Neural cell (in vitro differentiated cells): ENCODE measurements around the gene ADD3. TPM values are rescaled to one million over a fixed set of nuclear protein-coding genes. Genes with fewer than 3 reads are reported as not detected.

Experiments
- H2AFZ ChIP-seq: fragments of 200-600, 300-800 bp; sonication (generic), shearing (Covaris generic); 2 replicates; pipeline ENCODE4 v1.6.0; 2014; ENCODE audit warnings: low read depth, mild to moderate bottlenecking, antibody characterized with exemption, low read length, moderate library complexity
- H3F3A ChIP-seq: fragments of 200-600 bp; shearing (Covaris generic); 2 replicates; pipeline ENCODE4 v1.6.1; 2016; ENCODE audit warnings: mild to moderate bottlenecking, moderate library complexity, mixed read lengths, antibody characterized with exemption, low read length; ENCODE audit not compliant: insufficient read depth, poor library complexity, severe bottlenecking
- H3K27ac ChIP-seq: fragments of 200-600, 300-800 bp; sonication (generic), shearing (Covaris generic); 2 replicates; pipeline ENCODE4 v1.5.1; 2014; ENCODE audit warnings: mild to moderate bottlenecking, low read length, moderate library complexity
- H3K27me3 ChIP-seq: fragments of 300-800, 200-600 bp; sonication (generic), shearing (Covaris generic); 2 replicates; pipeline ENCODE4 v1.6.0; 2014; ENCODE audit warnings: mild to moderate bottlenecking, low read depth, low read length, moderate library complexity; ENCODE audit not compliant: insufficient read depth
- H3K36me3 ChIP-seq: fragments of 300-800, 200-600 bp; sonication (generic), shearing (Covaris generic); 2 replicates; pipeline ENCODE4 v1.5.1; 2014; ENCODE audit warnings: mild to moderate bottlenecking, antibody characterized with exemption, low read length, moderate library complexity; ENCODE audit not compliant: insufficient read depth
- H3K4me2 ChIP-seq: fragments of 300-800, 200-600 bp; sonication (generic), shearing (Covaris generic); 2 replicates; pipeline ENCODE4 v1.6.0; 2014; ENCODE audit warnings: mild to moderate bottlenecking, low read length
- H3K4me3 ChIP-seq: fragments of 300-800, 200-600 bp; sonication (generic), shearing (Covaris generic); 2 replicates; pipeline ENCODE4 v1.5.1; 2014; ENCODE audit warnings: mild to moderate bottlenecking, low read length, moderate library complexity
- H3K79me2 ChIP-seq: fragments of 200-600 bp; shearing (Covaris generic); replicated peaks from 2 replicates; pipeline ENCODE4 v1.6.0; 2014; ENCODE audit warnings: mild to moderate bottlenecking, low read length, moderate library complexity; ENCODE audit not compliant: insufficient read depth
- H3K9ac ChIP-seq: fragments of 300-800, 200-600 bp; sonication (generic), shearing (Covaris generic); 2 replicates; pipeline ENCODE4 v1.6.1; 2016; ENCODE audit warnings: mild to moderate bottlenecking, low read length, mixed read lengths
- H3K9me2 ChIP-seq: fragments of 200-600 bp; shearing (Covaris generic); 2 replicates; pipeline ENCODE4 v1.6.1; 2016; ENCODE audit warnings: mild to moderate bottlenecking, low read length, mixed read lengths; ENCODE audit not compliant: insufficient read depth
- H3K9me3 ChIP-seq: fragments of 200-600, 300-800 bp; sonication (generic), shearing (Covaris generic); 2 replicates; pipeline ENCODE4 v1.6.1; 2016; ENCODE audit warnings: mild to moderate bottlenecking, mixed run types, low read length, moderate library complexity, mixed read lengths
- H4K20me1 ChIP-seq: fragments of 200-600 bp; shearing (Covaris generic); 2 replicates; pipeline ENCODE4 v1.6.1; 2016; ENCODE audit warnings: mild to moderate bottlenecking, mixed run types; ENCODE audit not compliant: insufficient read depth
- CTCF ChIP-seq: fragments of 450-650 bp; IDR thresholded peaks from 2 replicates; pipeline ENCODE4 v1.5.1; 2014; ENCODE audit warnings: antibody characterized with exemption, mild to moderate bottlenecking, moderate library complexity; ENCODE audit not compliant: poor library complexity, severe bottlenecking
- EP300 ChIP-seq: fragments of 450-650 bp; conservative IDR thresholded peaks from 2 replicates; pipeline ENCODE4 v1.6.1; 2014; ENCODE audit warnings: antibody characterized with exemption, mild to moderate bottlenecking, moderate library complexity; ENCODE audit not compliant: poor library complexity, severe bottlenecking
- EZH2 ChIP-seq: fragments of 200-600, 300-800 bp; shearing (Covaris generic), sonication (generic); IDR thresholded peaks from 2 replicates; pipeline ENCODE4 v1.6.1; 2014; ENCODE audit warnings: antibody characterized with exemption, low read length, borderline replicate concordance, mild to moderate bottlenecking; ENCODE audit not compliant: insufficient read depth, poor library complexity, severe bottlenecking
- MXI1 ChIP-seq: fragments of 450-650 bp; conservative IDR thresholded peaks from 2 replicates; pipeline ENCODE4 v1.6.1; 2014; ENCODE audit warnings: antibody characterized with exemption, mild to moderate bottlenecking; ENCODE audit not compliant: poor library complexity, severe bottlenecking
- POLR2AphosphoS5 ChIP-seq: IDR thresholded peaks from 2 replicates; pipeline ENCODE4 v1.6.1; 2012
- RAD21 ChIP-seq: fragments of 450-650 bp; conservative IDR thresholded peaks from 2 replicates; pipeline ENCODE4 v1.6.1; 2014; ENCODE audit warnings: antibody characterized with exemption, mild to moderate bottlenecking, moderate library complexity
- REST ChIP-seq: IDR thresholded peaks from 2 replicates; pipeline ENCODE4 v1.6.1; 2012; ENCODE audit warnings: borderline replicate concordance
- SMC3 ChIP-seq: fragments of 450-650 bp; conservative IDR thresholded peaks from 2 replicates; pipeline ENCODE4 v1.6.1; 2014; ENCODE audit warnings: antibody characterized with exemption, mild to moderate bottlenecking, moderate library complexity; ENCODE audit not compliant: poor library complexity
- TAF1 ChIP-seq: IDR thresholded peaks from 2 replicates; pipeline ENCODE4 v1.6.1; 2012; ENCODE audit warnings: low read depth
- polyA plus RNA-seq: library from polyadenylated mRNA; depleted of rRNA; stranded (reverse); fragments of >200 nt; gene quantifications from 2 replicates; pipeline ENCODE4 v1.2.3, GENCODE V29; 2014

The ADD3 gene
- polyA plus RNA-seq, 1 donor from 2014 or later: 40.6 TPM

GRCh38 chr10:110153396-110153795, 145.6 kb downstream of the ADD3 start:
- TF ChIP-seq TAF1 (no peak), MXI1 (no peak), EP300 (no peak), EZH2 (no peak), RAD21 (no peak), POLR2AphosphoS5 (no peak), SMC3 (no peak), CTCF (no peak), REST (no peak)
- Histone ChIP-seq H4K20me1 (no peaks in the 10 kb centered on the region), H3K36me3 (no peaks in the 10 kb centered on the region), H2AFZ (no peak overlapping the region), H3K4me3 (no peak overlapping the region), H3K27me3 (no peaks in the 10 kb centered on the region), H3K9ac (no peak overlapping the region), H3K9me2 (no peaks in the 10 kb centered on the region), H3K79me2 (no peaks in the 10 kb centered on the region), H3K9me3 (no peaks in the 10 kb centered on the region), H3F3A (no peaks in the 10 kb centered on the region), H3K27ac (no peak overlapping the region), H3K4me2 (no peak overlapping the region)

- no peak overlapping the region for H2AFZ ChIP-seq
- peaks cover 2% of the 10 kb centered on the region for H3K9me3 ChIP-seq
- no peaks in the 10 kb centered on the region for H3F3A ChIP-seq
- TF ChIP-seq EZH2: no peak
- TF ChIP-seq CTCF: no peak
- TF ChIP-seq TAF1: no peak
- TF ChIP-seq POLR2AphosphoS5: no peak
- TF ChIP-seq RAD21: no peak
- TF ChIP-seq MXI1: no peak
- no peak for TF ChIP-seq SMC3
- no peak for TF ChIP-seq REST
- TF ChIP-seq EP300: no peak
- H3K9me2 ChIP-seq: no peaks in the 10 kb centered on the region
- H3K4me3 ChIP-seq: no peak overlapping the region
- H4K20me1 ChIP-seq: no peaks in the 10 kb centered on the region
- no peaks in the 10 kb centered on the region for H3K36me3 ChIP-seq
- H3K4me2 ChIP-seq: no peak overlapping the region
- no peak overlapping the region for H3K27ac ChIP-seq
- H3K27me3 ChIP-seq: no peaks in the 10 kb centered on the region
- no peak overlapping the region for H3K9ac ChIP-seq
- H3K79me2 ChIP-seq: no peaks in the 10 kb centered on the region
These were observed 148.3 kb downstream of the ADD3 start for GRCh38 chr10:110156046-110156445.
